ENCODE data around the gene MCCC2.
"Not testable (repeated sequence)": the region's sequence is repeated elsewhere in the genome, so short reads cannot be mapped to it uniquely, and the experiment has no call there.

MCCC2 gene

GRCh38 chr5:71600783-71601182 is 13.6 kb downstream of the MCCC2 start:
- DNase-seq, result no peak

DNA sequence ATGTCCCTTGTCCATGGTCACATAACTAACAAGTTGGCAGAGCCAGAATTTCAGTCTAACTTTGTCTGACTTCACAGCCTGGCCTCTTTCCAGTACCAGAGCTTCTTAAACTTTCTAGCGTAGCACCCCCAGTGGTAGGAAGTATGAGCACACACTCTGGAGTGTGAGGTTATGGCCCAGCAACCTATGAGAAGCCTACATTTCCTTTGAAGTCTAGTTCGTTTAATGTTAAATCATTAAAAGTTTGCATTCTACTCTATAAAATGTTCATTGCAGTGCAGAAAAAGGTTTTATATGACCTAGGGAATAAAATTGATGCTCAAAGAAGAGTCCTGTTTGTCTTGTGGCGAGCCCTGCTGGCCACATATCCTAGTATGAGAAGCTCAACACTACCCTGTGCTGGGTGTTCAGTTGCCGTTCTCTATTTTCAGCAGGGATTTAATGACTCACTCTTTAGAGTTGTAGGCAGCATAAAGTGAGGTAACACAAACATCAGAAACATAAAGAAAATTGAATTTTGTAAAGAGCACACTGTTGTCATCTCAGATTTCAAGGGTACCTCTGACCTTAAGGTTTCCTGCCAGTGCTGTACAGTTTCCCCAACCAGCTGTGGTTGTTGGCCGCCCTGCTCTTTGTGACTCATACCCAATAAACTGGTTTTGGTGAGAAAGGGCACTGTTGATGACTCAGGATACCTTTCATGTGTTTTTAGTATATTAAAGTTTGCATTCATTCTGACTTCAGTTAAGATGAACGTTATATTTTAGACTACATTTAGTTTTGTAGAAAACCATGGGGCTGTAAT is 14.3 kb downstream of the MCCC2 start:
- peak; percentile 57 to 65 for DNase-seq

DNA sequence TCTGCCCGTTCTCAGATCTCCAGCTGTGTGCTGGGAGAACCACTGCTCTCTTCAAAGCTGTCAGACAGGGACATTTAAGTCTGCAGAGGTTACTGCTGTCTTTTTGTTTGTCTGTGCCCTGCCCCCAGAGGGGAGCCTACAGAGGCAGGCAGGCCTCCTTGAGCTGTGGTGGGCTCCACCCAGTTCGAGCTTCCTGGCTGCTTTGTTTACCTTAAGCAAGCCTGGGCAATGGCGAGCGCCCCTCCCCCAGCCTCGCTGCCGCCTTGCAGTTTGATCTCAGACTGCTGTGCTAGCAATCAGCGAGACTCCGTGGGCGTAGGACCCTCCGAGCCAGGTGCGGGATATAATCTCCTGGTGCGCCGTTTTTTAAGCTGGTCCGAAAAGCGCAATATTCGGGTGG is 22.8 kb downstream of the MCCC2 start:
- not testable (repeated sequence) for DNase-seq

DNA sequence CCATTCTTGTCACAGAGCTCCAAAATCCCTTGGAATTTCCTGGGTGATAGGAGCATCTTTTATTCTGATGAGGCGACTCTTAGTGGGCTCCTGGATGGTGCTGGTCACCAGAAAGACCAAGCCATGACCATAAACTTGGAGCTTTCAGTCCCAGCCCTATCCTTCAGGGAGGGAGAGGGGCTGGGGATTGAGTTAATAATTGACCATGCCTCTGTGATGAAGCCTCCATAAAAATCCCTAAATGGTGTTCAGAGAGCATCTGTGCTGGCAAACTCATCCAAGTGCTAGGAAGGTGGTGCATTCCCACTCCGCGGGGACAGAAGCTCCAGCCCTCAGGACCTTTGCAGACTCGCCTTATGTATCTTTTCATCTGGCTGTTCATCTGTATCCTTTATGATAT is 28.7 kb downstream of the MCCC2 start:
- no peak for DNase-seq

GRCh38 chr5:71620630-71621029 is 33.5 kb downstream of the MCCC2 start:
- DNase-seq, result no peak

DNA sequence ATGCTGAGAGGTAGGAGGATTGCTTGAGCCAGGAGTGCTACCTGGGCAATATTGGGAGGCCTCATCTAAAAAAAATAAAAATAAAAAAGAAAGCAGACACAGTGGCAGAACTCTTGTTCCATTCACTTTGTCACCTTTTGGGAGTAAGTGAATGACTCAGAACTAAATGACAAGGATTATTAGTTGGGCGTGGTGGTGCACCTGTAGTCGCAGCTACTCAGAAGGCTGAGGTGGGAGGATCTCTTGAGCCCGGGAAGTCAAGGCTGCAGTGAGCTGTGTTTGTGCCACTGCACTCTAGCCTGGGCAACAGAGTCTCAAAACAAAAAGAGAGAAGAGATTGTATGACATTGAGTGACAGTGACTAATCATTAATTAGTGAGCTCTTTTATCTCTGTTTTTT is 34.1 kb downstream of the MCCC2 start:
- no peak for DNase-seq

GRCh38 chr5:71621741-71622140 is 34.6 kb downstream of the MCCC2 start:
- no peak for DNase-seq

DNA sequence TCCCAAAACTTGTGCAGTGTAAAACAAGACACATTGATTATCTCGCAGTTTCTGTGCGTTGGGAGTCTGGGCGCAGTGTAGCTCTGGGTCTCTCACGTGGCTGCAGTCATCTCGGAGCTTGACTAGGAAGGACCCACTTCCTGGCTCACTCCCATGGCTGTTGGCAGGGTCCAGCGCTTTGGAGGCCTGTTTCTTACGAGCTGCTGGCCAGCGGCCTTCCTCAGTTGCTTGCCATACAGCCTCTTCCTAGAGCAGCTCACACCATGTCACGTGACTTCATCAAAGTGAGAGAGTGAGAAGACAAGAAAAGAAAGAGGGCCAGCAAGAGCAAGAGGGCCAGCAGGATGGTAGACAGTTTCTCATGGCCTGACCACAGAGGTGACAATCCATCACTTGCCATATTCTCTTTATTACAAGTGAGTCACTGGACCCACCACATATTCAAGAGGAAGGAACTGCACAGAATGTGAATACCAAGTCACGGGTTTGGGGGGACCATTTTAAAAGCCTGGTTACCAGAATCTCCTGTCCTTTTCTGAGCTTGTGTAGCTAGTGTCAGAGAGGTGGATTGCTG is 36.2 kb downstream of the MCCC2 start:
- no peak for DNase-seq

- no peak for DNase-seq
Observed at GRCh38 chr5:71629950-71630349, 42.8 kb downstream of the MCCC2 start.

GRCh38 chr5:71631070-71631469 is 43.9 kb downstream of the MCCC2 start:
- DNase-seq, result no peak

DNA sequence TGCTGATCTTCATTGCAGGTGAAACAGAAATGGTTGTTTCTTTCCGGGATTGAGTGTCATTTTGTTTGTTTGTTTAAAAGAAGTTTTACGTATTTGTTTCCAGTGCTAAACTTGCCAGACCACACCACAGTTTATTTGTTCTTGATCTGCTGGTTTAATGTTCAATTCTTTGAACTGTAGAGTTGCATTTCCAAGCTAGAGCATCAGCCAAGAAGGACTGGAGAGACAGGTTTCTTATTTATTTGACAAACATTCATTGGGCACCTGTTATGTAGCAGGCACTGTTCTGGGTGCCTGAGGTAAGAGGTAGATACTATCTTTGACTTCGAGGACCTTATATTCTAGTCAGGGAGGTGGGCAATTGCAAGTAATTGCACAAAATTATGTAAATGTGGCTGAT is 45.0 kb downstream of the MCCC2 start:
- DNase-seq, result no peak

- DNase-seq, result no peak
Observed at GRCh38 chr5:71633255-71634155, 46.4 kb downstream of the MCCC2 start.

GRCh38 chr5:71637133-71637532 is 50.0 kb downstream of the MCCC2 start:
- no peak for DNase-seq

- no peak for DNase-seq
Observed at GRCh38 chr5:71640408-71640807, 53.3 kb downstream of the MCCC2 start.

GRCh38 chr5:71645030-71645429 is 57.9 kb downstream of the MCCC2 start:
- no peak for DNase-seq

DNA sequence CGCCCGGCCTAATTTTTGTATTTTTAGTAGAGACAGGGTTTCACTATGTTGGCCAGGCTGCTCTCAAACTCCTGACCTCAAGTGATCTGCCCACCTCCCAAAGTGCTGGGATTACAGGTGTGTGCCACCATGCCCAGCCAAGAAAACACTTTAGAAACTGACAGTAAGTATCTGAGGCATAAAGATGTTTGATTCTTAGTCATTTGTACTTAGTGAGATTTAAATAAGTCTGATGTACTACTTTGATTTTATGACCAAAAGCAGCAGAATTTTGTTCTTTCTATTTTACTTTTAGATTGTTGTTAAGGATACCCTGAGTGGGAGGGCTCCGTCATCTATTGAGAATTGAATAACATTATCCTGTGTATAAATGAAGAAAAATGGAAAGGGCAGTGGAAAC is 63.8 kb downstream of the MCCC2 start:
- DNase-seq, result not testable (repeated sequence)

- no peak for DNase-seq
Observed at GRCh38 chr5:71651579-71651978, 64.4 kb downstream of the MCCC2 start.

- no peak for DNase-seq
Observed at GRCh38 chr5:71652349-71652748, 65.2 kb downstream of the MCCC2 start.

DNA sequence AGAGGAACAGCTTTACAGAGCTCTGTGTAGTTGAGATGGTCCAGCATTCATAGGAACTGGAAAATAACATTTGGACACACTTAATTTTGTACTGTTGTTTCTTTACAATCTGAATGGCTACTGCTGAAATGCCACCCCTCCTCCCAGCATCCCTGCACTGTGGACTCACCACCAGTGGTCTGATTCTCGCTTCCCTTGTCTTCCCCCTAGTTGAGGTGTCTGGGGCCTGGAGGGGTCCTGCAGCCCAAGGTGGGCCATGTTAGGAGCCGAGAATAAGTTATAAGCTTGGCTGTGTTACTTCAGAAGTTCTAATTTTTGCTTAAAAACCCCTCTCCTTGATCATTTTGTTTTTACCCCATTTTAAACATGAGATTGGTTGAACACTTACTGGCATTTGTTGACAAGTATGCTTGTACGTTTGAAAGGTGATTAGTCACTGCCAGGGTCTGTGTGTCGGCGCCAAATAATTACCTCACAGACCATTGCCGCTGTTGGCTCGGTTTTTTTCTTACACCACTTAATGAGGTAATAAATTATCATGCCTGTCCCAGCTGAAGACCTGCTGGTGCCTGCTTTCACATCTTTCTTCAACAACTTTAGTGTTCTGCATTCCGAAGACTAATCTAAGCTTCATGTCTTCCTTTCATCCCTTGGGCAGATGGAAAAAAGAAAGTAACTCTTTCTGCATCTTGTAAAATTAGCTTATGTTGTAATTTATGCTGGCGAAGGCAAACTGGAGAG is 65.8 kb downstream of the MCCC2 start:
- DNase-seq, result no peak

DNA sequence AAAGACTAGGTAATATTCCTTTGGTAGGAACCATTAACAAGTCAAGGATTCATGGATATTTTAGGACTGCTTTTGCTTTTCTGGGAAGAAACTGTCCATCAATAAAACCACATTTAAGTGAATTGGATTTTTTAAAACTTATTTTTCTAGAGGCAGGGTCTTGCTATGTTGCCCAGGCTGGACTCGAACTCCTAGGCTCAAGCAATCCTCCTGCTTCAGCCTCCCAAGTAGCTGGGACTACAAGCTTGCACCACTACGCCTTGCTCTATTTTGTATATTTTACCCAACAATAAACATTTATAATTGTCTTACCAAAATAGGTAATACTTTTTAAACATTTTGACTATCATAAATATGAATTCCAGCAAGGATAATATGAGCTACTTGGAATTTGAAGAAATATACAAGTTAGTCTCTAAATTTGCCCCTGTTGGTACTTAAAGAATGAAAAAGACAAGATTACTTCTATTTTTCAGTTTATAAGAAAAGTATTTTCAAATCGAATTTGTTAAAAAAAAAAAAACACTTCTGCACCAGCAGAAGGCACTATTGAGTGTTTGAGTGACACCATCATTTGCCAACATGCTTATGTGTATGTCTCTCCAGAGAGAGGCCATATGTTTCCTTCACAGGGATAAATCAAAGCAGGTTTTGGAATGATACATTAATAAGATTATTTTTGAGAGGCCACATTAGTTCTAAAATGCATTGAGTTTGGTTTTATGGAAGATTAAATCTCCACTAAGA is 71.9 kb downstream of the MCCC2 start:
- no peak for DNase-seq

DNA sequence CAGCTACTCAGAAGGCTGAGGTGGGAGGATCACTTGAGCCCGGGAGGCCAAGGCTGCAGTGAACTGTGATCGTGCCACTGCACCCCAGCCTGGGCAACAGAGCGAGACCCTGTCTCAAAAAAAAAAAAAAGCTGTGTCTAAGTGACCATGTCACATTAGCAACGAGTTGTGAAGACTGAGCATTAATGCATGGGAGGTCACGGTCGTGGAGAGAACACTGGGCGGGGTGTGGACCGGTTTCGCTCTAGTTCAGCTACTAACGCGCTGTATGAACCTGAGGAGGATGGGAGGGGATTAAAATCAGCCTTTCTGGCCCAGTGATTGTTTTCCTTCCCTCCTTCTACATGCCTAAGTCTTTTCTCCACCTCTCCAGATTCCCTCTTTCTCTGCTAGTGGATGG is 75.2 kb downstream of the MCCC2 start:
- DNase-seq, result no peak
